GM18873 (cell line): Measurements from ENCODE around the gene AIRE.
"Not testable (repeated sequence)": the region's sequence is repeated elsewhere in the genome, so short reads cannot be mapped to it uniquely, and the experiment has no call there.

Experiments
- ATAC-seq: cut with Tn5 transposase; IDR thresholded peaks from one replicate; pipeline ENCODE4 v1.9.1; 2021; ENCODE audit warnings: mild to moderate bottlenecking, moderate library complexity, moderate number of reproducible peaks; ENCODE audit not compliant: unreplicated experiment, low FRiP score

The AIRE gene

GRCh38 chr21:44265734-44266270 lies 19.9 kb upstream of the AIRE start:
- ATAC-seq = no peak

DNA sequence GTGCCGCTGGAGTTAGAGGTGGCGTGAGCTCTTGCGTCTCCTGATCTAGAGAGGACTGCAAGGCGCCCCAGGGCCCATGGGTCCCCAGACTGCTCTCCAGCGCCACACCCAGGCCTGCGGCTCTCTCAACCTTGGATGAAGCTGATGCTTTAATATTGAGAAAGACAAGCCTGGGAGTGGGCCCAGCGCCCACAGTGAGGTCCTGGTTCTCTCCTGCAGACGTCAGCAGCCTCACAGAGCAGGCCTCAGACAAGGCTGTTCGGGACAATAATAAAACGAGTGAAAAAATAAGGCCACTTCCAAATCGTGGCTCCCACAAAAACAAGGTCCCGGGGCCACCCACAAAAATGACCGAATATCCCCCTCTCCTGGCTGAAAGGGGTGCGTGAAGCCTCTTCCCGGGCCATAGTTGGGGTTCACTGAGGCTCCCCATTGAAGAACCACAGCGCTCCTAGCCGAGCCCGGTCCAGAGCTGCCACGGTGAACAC lies 18.0 kb upstream of the AIRE start:
- no peak for ATAC-seq

DNA sequence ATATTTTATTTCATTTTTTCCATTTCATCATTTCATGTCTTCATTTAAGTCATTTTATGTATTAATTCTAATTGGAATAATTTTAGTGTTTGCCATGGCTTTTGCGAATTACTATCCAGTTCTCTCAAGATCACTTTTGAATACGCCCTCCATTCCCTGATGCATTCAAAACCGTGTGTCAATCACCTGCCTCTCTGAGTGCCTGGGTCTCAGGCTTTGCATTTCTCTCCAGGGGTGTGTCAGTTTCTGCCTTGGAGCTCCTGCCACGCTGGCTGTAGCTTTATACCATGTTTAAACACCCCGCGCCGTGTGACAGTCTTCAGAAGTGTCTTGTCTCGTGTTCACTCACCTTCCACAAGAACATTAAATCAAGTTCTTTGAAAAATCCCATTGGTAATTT lies 16.6 kb upstream of the AIRE start:
- no peak for ATAC-seq

GRCh38 chr21:44271558-44272283 lies 14.0 kb upstream of the AIRE start:
- no peak for ATAC-seq

DNA sequence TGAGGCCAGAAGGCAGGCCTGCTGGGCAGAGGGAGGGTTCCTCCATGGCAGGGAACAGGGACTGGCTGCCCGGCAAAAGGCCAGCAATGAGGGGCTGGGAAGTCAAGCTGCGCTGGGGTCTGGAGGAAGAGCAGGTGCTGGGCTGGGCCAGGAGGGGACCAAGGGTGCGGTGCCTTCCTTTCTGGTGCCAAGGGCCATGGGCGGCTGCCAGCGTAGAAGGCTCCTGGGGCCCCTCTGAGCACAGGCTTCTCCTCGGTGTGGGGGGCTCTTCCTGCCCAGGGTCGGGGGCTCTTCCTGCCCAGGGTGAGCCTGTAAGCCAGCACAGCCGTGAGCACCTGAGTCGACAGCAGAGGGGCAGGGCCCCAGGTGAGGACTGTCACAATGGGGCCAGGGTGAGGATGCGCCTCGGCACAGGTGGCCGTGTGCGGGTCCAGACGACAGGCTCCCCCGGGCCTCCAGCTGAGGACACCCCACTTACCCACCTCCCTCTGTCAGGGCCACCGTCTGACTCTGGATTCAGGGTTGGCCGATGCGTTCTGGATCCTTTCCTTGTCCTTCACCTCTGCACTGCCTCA lies 13.3 kb upstream of the AIRE start:
- ATAC-seq = no peak

- ATAC-seq = no peak
These were observed 12.6 kb upstream of the AIRE start for GRCh38 chr21:44273046-44273445.

- no peak for ATAC-seq
These were observed 10.6 kb upstream of the AIRE start for GRCh38 chr21:44275041-44275440.

DNA sequence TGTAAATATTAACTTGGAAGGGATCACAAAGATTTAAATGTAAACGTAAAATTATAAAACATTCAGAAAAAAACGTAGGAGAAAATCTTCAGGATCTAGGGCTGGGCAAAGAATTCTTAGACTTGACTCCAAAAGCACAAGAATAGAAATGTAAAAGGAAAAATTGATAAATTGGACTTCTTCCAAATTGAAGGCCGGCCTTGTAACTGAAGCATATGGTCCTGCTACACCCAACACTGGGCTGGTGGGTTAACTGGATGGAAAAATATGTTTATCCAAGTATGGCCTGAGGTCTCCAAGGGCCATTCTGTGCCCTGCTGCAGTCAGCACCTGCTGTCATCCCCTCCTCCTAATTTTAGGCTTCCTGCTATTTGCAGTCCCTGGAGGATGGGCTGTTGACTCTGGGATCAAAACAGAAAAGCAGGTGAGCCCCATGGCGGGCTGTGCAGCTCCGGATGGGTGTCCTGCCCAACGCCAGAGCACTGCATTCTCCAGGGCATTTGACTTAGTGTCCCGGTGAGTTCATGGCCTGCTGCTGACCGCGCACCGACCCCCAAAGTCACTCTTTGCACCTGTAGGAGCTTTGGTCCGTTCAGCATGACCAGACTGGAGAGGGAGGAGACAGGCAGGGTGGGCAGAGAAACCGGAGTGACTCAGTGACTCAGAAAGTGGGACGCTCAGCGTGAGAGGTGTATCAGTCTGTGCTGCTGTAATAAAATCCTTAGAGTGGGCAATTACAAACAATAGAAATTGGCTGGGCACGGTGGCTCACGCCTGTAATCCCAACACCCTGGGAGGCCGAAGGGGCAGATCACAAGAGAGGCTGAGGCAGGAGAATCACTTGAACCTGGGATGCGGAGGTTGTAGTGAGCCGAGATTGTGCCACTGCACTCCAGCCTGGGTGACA lies 6.1 kb upstream of the AIRE start:
- ATAC-seq = no peak

DNA sequence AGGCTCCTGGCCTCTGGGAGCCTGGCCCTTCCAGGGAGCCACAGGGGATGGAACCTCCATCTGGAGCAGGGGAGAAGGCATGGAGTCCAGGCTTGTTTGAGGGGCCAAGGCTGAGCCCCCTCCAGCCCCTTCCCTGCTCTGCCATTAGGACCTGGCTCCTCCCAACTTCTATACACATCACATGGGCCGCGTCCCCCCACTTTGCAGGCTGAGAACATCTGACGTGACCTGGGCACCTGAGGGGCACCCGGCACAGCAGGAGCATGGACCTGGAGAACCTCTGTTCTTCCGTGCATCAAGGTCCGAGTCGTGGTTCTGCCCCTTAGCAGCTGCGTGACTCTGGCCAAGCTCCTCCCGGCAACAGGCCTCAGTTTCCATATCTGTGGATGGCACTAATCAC lies 3.9 kb upstream of the AIRE start:
- no peak for ATAC-seq

GRCh38 chr21:44282370-44282769 lies 3.3 kb upstream of the AIRE start:
- ATAC-seq = no peak

GRCh38 chr21:44283211-44283785 lies 2.4 kb upstream of the AIRE start:
- ATAC-seq = not testable (repeated sequence)

DNA sequence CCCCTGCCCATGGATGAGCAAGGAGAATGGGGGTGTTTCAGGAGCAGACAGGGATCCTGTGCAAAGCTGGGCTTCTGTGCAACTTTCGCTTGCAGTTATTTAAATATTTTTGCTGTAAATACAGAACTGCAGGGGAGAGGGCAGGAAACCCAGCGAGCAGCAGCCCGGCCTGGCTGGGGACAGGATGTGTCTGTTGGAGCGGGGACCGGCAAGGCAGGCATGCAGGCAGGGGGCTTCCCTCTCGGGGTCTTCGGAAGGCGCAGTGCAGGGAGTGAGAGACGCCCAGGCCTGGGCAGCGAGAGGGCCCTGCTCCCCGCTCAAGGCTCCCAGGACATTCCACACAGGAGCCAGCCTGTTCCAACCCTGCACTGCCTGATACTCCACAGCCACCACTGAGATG lies 1.7 kb upstream of the AIRE start:
- ATAC-seq = no peak

GRCh38 chr21:44286086-44286715 lies 525 bp downstream of the AIRE start:
- no peak for ATAC-seq

- no peak for ATAC-seq
These were observed 1.3 kb downstream of the AIRE start for GRCh38 chr21:44286716-44287632.

GRCh38 chr21:44288251-44289110 lies 2.8 kb downstream of the AIRE start:
- ATAC-seq = no peak

DNA sequence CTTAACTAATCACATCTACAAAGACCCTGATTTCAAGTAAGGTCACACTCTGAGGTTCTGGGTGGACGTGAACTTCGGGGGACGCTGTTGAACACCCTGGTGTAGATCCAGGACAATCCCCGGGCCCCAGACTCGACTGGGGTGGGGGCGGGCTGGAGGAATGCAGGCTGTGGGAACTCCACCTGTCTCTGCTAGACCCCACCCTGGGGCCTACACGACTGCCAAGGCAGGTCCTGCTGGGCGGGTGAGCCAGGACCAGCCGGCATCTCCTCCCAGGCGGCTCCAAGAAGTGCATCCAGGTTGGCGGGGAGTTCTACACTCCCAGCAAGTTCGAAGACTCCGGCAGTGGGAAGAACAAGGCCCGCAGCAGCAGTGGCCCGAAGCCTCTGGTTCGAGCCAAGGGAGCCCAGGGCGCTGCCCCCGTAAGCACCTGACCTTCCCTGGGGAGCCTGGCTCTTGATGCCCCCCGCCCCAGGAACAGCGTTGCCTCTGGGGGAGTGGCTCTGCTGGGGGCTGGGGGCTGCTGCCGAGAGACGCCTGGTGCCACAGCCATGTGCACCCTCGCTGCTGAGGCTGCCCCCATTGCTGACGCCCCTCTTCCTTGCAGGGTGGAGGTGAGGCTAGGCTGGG lies 3.8 kb downstream of the AIRE start:
- ATAC-seq = no peak

DNA sequence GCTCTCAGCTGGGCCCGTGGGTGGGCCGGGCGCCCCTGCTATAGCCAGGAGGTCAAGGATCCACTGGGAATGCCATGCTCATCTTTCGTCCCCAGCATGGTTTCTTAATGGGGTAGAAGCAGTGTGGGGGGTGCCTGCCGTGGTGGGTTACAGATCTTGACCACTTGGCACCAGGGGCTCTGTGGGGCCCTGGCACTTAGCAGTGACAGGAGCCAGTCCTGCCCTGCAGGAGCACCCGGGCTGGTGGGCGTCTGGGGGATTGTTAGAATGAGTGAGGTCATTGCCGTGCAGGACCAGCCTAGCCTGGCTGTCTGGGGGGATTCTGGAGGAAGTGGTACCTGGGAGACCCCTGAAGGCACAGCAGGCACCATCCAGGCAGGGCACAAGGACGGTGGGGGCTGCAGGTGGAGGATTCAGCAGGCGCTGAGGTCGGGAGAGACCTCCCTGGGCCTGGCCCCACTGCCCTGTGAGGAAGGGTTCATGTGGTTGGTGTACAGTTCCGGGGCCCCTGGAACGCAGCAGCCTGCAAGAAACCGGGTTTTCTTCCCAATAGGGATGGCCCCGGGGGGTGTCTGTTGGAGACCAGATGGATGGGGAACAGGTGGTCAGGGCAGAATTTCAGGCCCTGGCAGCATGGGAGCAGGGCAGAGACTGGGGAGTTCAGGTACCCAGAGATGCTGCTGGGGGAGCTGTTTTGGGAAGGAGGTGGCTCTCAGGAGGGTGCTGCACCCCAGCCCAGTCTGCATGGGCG lies 4.8 kb downstream of the AIRE start:
- no peak for ATAC-seq
